Brain microvascular endothelial cell (primary cell): Measurements from ENCODE around the gene RNF111.

Source experiments
- DNase-seq: peaks from one replicate; pipeline ENCODE4 v3.0.0-alpha.2; 2020
- H3K27ac ChIP-seq: fragments of 250-450 bp; sonication (Bioruptor Pico); 2 replicates; pipeline ENCODE4 v1.5.1; 2020; ENCODE audit warnings: mild to moderate bottlenecking, moderate library complexity
- H3K27me3 ChIP-seq: fragments of 250-450 bp; sonication (Bioruptor Pico); replicated peaks from 2 replicates; pipeline ENCODE4 v1.5.1; 2020; ENCODE audit warnings: mild to moderate bottlenecking
- H3K36me3 ChIP-seq: fragments of 250-450 bp; sonication (Bioruptor Pico); replicated peaks from 2 replicates; pipeline ENCODE4 v1.5.1; 2020; ENCODE audit warnings: mild to moderate bottlenecking
- H3K4me3 ChIP-seq: 2 replicates; pipeline ENCODE4 v1.5.1; 2011; ENCODE audit warnings: low read depth, mild to moderate bottlenecking, control low read depth, low read length, moderate library complexity
- CTCF ChIP-seq: IDR thresholded peaks from 2 replicates; pipeline ENCODE4 v1.5.1; 2011; ENCODE audit warnings: low read depth, mild to moderate bottlenecking, moderate library complexity, low read length, control low read depth, inconsistent platforms; ENCODE audit errors: missing control alignments
- in situ Hi-C: cut with HindIII; loops from 2 replicates; pipeline ENCODE4 v1.10.0; 2017; ENCODE audit warnings: low sequenced_read_pairs, low pct_ligation_motif_present

Gene RNF111

GRCh38 chr15:59063042-59063441 lies 75.6 kb downstream of the RNF111 start:
- in situ Hi-C loops = no loop called here
- H3K27ac ChIP-seq = no peak overlapping the region
- no peak overlapping the region for H3K4me3 ChIP-seq
- TF ChIP-seq CTCF = no peak
- no peaks in the 10 kb centered on the region for H3K27me3 ChIP-seq
- DNase-seq = no peak
- peaks cover 46% of the 10 kb centered on the region for H3K36me3 ChIP-seq

DNA sequence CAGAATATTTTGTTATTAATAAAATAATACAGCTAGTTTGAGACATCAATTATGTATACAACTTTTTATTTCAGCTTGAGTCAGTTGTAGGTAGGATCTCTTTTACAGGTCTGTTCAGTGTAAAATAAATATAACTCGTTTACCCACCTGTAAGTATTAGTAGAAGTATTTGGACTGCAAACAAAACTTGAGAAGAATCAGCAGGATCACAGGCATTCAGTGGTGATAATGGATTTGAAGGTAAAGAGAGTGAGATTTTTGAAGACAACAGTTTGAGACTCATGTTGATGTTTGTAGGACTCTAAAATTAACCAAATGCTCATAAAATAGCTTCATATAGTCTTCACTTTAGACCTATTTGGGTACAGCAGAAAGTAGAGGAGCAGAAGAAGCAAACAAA lies 82.0 kb downstream of the RNF111 start:
- H3K27me3 ChIP-seq = no peaks in the 10 kb centered on the region
- in situ Hi-C loops = no loop called here
- peaks cover 23% of the 10 kb centered on the region for H3K36me3 ChIP-seq
- H3K4me3 ChIP-seq = no peak overlapping the region
- no peak for DNase-seq
- H3K27ac ChIP-seq = no peak overlapping the region
- no peak for TF ChIP-seq CTCF

DNA sequence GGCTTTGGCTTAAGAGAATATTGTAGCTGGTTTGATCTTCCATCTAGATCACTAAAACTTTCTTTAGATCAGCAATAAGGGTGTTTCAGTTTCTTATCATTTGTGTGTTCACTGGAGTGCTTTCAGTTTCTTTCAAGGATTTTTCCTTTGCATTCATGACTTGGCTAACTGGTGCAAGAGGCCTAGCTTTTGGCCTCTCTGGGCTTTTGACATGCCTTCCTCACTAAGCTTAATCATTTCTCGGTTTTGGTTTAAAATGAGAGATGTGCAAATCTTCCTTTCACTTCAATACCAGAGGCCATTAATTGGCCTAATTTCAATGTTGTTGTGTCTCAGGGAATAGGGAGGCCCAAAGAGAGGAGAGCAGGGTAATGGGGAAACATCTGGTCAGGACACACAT lies 87.1 kb downstream of the RNF111 start:
- in situ Hi-C loops = no loop called here
- DNase-seq = no peak
- TF ChIP-seq CTCF = no peak
- Histone ChIP-seq H3K27ac (no peak overlapping the region), H3K36me3 (peaks cover 19% of the 10 kb centered on the region), H3K27me3 (no peaks in the 10 kb centered on the region), H3K4me3 (no peak overlapping the region)

- no peak overlapping the region for H3K4me3 ChIP-seq
- no peaks in the 10 kb centered on the region for H3K27me3 ChIP-seq
- in situ Hi-C loops = no loop called here
- no peak for TF ChIP-seq CTCF
- DNase-seq = no peak
- no peak overlapping the region for H3K27ac ChIP-seq
- H3K36me3 ChIP-seq = peaks cover 39% of the 10 kb centered on the region
These were observed 100.3 kb downstream of the RNF111 start for GRCh38 chr15:59087731-59088130.

GRCh38 chr15:59094077-59094476 lies 106.6 kb downstream of the RNF111 start:
- no peak for TF ChIP-seq CTCF
- in situ Hi-C loops = no loop called here
- H3K36me3 ChIP-seq = peaks cover 46% of the 10 kb centered on the region
- no peak overlapping the region for H3K4me3 ChIP-seq
- H3K27ac ChIP-seq = no peak overlapping the region
- no peaks in the 10 kb centered on the region for H3K27me3 ChIP-seq
- DNase-seq = no peak

- no peak for TF ChIP-seq CTCF
- Histone ChIP-seq H3K36me3 (peaks cover 30% of the 10 kb centered on the region), H3K4me3 (no peak overlapping the region), H3K27ac (no peak overlapping the region), H3K27me3 (no peaks in the 10 kb centered on the region)
- DNase-seq = no peak
- in situ Hi-C loops = no loop called here
These were observed 109.0 kb downstream of the RNF111 start for GRCh38 chr15:59096429-59096828.
